GM18867 (cell line): ENCODE measurements around the gene WDR89.
"Not testable (repeated sequence)": the region's sequence is repeated elsewhere in the genome, so short reads cannot be mapped to it uniquely, and the experiment has no call there.

Source experiments
- ATAC-seq: cut with Tn5 transposase; IDR thresholded peaks from one replicate; pipeline ENCODE4 v1.9.1; 2021; ENCODE audit warnings: mild to moderate bottlenecking, moderate library complexity; ENCODE audit not compliant: unreplicated experiment

The WDR89 gene

DNA sequence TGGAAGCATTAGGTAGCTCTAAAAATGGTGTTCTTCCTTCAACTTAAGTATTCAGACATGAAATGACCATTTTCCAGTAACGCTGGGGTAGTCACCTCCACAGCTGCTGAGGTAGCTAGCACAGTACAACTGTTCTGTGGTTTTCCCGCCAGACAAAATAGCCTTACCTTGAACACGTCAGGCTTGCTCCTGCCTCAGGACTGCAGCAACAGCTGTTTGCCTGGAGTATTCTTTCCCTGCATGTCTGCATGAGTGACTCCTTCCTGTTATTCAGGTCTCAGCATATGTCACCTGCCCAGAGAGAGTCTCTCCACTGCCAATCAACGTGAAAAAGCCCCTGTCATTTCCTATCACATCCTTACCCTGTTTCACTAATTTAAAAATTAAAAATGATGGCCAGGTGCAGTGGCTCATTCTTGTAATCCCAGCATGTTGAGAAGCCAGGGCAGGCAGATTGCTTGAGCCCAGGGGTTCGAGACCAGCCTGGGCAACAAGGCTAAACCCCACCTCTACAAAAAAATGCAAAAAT, 37.9 kb downstream of the WDR89 start:
- no peak for ATAC-seq

DNA sequence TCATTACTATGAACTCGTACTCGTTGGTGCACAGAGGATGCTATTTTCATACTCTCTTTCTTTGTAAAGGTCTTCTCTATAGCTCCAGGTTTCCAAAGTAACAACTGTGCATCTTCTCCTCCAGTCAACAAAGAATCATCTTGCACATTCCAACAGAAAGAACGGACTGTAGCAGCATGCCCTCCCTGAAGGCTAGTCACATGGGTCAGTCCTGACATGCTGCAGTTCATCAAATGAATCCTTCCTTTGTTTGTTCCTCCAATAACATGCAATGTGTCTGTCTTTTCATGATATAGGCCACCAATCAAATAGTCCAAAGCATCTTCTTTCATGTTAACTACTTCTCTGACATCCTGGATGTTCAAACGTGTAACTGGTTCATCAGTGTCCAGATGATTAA, 42.9 kb downstream of the WDR89 start:
- ATAC-seq: no peak

DNA sequence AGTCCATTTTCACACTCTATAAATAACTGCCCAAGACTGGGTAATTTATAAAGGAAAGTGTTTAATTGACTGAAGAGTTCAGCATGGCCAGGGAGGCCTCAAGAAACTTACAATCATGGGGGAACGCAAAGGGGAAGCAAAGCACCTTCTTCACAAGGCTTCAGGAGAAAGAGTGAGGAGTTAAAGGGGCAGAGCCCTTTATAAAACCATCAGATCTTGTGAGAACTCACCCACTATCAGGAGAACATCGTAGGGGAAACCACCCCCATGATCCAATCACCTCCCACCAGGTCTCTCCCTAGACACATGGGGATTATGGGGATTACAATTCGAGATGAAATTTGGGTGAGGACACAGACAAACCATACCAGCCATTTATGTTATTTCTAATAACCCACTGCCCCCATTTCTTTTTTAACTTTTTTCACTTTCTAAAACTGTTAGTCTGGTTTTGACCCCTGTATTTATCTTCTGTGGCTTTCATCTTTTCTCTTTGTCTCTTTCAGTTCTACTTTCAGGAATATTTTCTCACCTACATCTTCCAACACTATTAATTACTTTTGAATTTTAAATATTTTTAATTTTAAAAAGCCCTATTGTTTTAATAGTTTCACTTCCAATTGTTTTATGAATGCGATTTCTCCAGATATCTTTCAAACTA, 44.5 kb downstream of the WDR89 start:
- ATAC-seq: no peak

- ATAC-seq: no peak
Observed at GRCh38 chr14:63594455-63595372, 47.0 kb downstream of the WDR89 start.

DNA sequence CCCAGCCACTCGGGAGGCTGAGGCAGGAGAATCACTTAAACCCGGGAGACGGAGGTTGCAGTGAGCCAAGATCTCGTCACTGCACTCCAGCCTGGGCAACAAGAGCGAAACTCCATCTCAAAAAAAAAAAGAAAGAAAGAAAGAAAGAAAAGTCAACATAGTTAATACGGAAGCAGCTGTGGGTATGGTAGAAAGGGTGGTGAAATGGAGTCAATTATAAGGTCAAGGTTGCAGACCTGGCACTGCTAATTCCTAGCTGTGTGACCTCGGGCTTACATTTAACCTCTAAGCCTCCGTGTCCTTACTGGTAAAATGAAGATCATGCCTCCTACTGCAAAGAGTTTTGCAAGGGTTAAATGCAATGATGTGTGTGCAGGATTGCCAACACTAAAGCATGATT, 58.6 kb downstream of the WDR89 start:
- not testable (repeated sequence) for ATAC-seq

DNA sequence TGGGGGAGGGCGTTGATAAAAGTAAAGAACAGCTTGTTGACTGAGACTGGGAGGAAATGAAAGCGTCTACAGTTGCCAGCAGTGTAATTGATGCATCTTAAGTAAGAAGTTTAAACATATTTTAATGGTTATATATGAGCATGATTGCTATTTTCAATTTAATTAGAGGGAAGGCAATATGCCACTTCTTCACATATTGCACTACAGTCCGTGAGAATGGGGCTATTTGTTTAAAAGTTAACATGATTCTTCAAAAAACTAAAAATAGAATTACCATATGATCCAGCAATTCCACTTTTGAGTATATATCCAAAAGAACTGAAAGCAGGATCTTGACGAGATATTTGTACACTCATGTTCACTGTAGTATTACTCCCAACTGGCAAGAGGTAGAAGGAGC, 60.2 kb downstream of the WDR89 start:
- ATAC-seq: no peak

DNA sequence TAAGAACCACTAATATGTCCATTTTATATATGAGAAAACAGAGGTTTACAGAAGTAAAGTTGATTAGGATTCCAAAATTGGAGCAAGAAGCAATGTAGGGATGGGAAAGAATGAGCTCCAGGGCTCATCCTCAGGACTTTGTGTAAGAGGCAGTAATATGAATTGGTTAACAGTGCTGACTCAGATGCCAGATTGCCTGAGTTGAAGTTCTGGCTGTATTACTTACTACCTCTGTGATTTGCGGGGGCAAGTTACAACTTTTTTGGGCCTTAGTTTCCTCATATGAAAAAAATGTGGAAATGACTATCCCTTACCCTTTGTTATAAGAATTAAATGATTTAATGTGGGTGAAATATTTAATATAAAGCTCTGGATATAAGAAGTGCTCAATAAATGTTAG, 63.4 kb downstream of the WDR89 start:
- no peak for ATAC-seq

- ATAC-seq: no peak
Observed at GRCh38 chr14:63573581-63573980, 68.1 kb downstream of the WDR89 start.

GRCh38 chr14:63565448-63565847, 76.2 kb downstream of the WDR89 start:
- ATAC-seq: no peak

DNA sequence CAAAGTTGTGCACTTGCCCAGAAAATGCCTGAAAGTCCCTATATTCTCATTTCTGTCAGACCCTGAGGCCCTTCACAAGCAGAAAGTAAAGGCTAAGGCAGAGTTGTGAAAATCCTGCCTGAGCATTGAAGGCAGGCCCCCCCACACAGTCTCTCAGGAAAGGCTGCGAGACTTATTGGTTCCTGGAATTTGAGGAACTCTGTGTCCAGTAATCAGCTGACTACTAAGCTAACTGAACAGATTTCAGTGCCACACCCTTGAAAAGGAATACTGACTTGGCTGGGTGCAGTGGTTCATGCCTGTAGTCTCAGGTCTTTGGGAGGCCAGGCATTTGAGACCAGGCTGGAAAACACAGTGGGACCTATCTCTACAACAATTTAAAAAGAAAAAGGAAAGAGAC, 77.4 kb downstream of the WDR89 start:
- ATAC-seq: no peak

DNA sequence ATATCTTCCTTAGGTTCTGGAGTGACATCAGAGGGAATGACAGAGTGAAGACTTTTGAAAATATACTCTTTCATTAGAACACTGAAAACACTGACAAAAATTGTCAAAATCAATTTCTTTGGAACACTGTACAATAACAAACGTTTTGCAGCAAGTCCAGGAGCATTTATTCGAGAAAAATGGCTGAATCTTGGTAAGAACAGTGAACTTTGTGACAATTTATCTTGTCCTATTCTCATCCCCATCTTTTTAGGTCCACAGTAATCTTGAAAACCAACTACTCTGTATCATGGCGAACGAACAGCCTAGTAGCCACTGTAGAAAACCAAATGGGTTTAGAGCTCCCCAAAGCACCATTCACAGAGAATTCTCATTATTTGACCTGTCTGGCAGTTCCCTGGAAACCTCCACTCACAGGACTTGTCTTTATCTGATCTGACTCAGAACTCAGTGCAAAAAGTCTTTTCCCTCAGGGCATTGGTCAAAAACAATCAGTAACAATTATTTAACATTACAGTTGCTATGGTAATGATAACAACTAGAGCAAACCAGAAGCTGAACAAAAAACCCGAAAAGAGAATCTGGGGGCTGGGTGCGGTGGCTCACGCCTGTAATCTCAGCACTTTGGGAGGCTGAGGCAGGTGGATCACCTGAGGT, 78.2 kb downstream of the WDR89 start:
- ATAC-seq: no peak

GRCh38 chr14:63562405-63562804, 79.3 kb downstream of the WDR89 start:
- ATAC-seq: no peak

DNA sequence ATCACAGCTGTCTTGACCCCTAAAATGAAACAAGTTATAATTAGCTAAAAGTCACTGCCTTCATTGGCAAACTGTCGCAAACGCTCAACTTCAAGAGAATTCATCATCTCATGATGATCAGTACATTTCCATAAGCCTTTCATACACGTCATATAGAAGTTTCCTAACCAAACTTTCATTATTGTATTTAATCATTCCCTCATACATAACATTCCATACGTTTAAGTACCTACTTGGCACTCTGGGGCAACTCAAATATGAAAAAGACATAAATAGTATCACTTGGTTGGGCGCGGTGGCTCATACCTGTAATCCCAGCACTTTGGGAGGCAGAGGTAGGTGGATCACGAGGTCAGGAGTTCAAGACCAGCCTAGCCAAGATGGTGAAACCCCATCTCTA, 86.1 kb downstream of the WDR89 start:
- ATAC-seq: no peak

- ATAC-seq: no peak
Observed at GRCh38 chr14:63551332-63551731, 90.3 kb downstream of the WDR89 start.

GRCh38 chr14:63547798-63548335, 93.8 kb downstream of the WDR89 start:
- no peak for ATAC-seq
